GM15510 (cell line): ENCODE measurements around the gene FXYD5.
A peak's percentile ranks its signal among the peaks of the same experiment; 100 is the strongest.

Experiments used
- POLR2A ChIP-seq: IDR thresholded peaks from 3 replicates; pipeline ENCODE4 v1.6.1; 2011; ENCODE audit warnings: borderline replicate concordance; ENCODE audit not compliant: insufficient read length; ENCODE audit errors: extremely low read depth

FXYD5 gene

DNA sequence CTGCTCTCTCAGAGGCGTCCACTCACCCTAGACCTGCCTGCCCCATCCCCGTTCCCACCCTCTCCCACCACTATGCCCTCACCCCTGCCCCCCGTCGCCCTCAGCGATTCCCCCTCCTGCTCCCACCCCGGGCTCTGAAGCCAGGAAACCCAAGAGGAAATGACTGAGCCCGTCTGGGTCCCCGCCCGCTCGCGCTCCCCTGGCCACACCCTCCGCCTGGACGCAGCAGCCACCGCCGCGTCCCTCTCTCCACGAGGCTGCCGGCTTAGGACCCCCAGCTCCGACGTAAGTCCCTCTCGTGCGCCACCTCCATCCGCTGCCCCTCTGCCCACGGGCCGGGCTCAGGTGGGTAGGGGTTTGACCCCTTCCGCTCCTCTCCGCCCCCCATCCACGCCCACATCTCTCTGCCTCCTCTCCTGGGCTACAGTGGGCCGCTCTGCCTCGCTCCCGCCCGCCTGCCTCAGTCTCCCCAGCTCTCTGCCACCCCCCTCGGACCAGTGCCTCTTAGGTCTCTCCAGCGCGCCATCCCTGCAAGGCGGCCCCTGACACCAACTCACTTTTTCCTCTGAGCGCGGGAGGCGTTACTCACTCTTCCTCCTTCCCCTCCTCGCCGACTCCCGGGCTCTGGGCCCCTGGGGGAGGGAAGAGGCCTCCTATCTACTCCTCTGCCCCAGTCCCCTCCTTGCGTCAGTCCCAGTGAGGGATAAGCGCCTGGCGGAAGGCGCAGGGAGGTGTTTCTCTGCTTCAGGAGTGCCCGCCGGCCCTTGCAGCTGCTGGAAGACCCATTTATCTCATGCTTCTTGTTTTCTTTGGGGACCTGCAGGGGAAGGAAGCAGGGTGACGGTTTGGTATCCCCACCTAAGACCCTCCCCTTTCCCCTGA, at the start of gene FXYD5:
Gene FXYD5 (plus strand): TSS at position 211 of the 882 bp plus-strand sequence. CDS start 816 bp downstream, outside the sequence.
- peak; percentile 61 for TF ChIP-seq POLR2A

DNA sequence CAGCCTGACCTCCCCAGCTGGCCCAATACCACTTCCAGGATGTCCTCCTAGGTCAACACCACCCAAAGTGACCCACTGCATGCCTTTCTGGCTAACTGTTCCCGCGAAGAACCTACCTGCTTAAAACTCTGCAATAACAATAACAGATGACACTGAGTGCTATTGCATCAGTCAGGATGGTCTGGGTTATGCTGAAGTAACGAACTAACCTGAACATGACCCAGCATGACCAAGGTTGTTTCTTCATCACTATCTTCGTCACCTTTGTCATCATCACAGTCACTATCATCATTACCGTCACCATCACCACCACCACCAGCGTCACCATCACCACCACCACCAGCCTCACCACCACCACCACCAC, 49.5 kb upstream of the FXYD5 start:
- no peak for TF ChIP-seq POLR2A

GRCh38 chr19:35105411-35106290, 48.9 kb upstream of the FXYD5 start:
- TF ChIP-seq POLR2A = no peak

GRCh38 chr19:35106291-35106583, 48.3 kb upstream of the FXYD5 start:
- no peak for TF ChIP-seq POLR2A

GRCh38 chr19:35106898-35107541, 47.5 kb upstream of the FXYD5 start:
- TF ChIP-seq POLR2A = no peak

GRCh38 chr19:35107545-35107944, 47.0 kb upstream of the FXYD5 start:
- no peak for TF ChIP-seq POLR2A

- TF ChIP-seq POLR2A = no peak
These were observed 45.8 kb upstream of the FXYD5 start for GRCh38 chr19:35108730-35109129.

- no peak for TF ChIP-seq POLR2A
These were observed 45.0 kb upstream of the FXYD5 start for GRCh38 chr19:35109395-35110112.

- no peak for TF ChIP-seq POLR2A
These were observed 43.6 kb upstream of the FXYD5 start for GRCh38 chr19:35110974-35111373.

GRCh38 chr19:35112995-35113688, 41.4 kb upstream of the FXYD5 start:
- TF ChIP-seq POLR2A = no peak

- TF ChIP-seq POLR2A = no peak
These were observed 40.0 kb upstream of the FXYD5 start for GRCh38 chr19:35114353-35115176.

DNA sequence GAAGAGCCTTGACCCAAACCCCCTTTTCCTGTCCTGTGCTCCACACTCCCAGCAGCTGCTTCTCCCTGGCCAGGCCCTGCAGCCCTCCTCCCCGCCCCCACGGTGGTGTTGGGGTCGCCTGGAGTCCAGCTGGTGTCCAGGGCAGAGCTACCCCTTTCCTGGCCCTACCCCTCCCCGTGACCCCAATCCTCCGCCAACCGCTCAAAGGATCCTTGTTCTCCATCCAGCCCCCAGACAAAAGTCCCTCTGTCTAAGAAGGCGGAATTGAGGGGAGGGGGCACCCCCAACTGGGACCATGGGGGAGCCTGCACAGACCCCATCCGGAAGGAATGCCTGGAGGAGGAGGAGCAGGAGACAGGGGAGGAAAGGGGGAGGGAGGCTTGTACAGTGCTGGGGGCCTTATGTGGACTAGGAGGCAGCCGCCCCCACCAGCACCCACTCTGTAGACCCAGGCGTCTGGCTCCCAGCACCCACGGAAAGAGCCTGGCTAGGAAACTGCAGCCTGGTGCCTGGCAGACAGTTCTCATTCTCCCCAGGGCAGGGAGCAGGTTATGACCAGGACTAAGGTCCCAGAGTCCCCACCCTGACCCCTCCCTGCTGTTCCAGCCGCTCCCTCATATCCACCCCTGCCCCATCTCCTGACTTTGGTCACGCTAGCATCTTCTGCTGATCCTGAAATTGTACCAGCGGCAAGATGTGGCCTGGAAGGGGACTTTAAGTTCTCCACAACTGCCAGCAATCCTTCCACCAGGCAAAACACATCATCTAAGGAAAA, 39.2 kb upstream of the FXYD5 start, which contains the start of gene FXYD3:
Gene FXYD3 (plus strand): TSS at position 647 of the 775 bp plus-strand sequence. CDS start 3,554 bp downstream, outside the sequence.
- no peak for TF ChIP-seq POLR2A
